ENCODE data around the gene APOA4.
A peak's percentile ranks its signal among the peaks of the same experiment; 100 is the strongest.

APOA4 gene

GRCh38 chr11:116849486-116849885, 26.4 kb upstream of the APOA4 start:
- H3K4me3 ChIP-seq (ENCODE audit: extremely low read depth, insufficient read depth, low read length, poor library complexity, severe bottlenecking), result no peak overlapping the region
- peaks cover 72% of the 10 kb centered on the region for H3K36me3 ChIP-seq (ENCODE audit: control insufficient read depth, insufficient read depth, low read length)
- no peak overlapping the region for H3K27ac ChIP-seq (ENCODE audit: low read depth, low read length, severe bottlenecking)
- H3K9me3 ChIP-seq (ENCODE audit: control insufficient read depth, low read length), result no peaks in the 10 kb centered on the region
- WGBS, 2 experiments (ENCODE audit: insufficient coverage in 2 of 2), result 91 to 96% methylated on average over 5 to 6 of the region's 6 CpGs
- H3K4me1 ChIP-seq (ENCODE audit: control insufficient read depth, insufficient read depth, low read length, poor library complexity, severe bottlenecking), result peaks cover 13% of the 10 kb centered on the region

DNA sequence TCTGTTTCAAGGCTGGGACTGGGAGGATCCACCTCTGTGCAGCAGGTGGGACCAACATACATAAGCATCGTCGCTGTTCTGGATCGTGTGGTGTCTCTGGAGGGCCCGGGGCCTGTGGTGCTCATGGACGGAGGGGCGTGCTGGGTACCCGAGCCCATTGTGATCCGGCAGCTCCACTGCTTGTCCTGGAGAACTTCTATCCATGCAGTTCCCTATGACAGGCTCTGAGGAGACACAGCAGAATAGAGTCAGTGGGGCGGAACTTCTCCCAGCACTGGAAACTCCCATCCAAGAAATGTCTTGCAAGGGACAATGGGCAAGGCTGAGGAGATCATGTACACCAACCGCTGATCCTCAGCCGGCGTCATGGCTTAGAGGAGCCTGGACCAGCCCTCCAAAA, 26.0 kb upstream of the APOA4 start:
- 96 to 98% methylated on average over 11 to 12 of the region's 12 CpGs for WGBS, 2 experiments (ENCODE audit: insufficient coverage in 2 of 2)
- Histone ChIP-seq H3K27ac (ENCODE audit: low read depth, low read length, severe bottlenecking) (no peak overlapping the region), H3K4me3 (ENCODE audit: extremely low read depth, insufficient read depth, low read length, poor library complexity, severe bottlenecking) (no peak overlapping the region), H3K4me1 (ENCODE audit: control insufficient read depth, insufficient read depth, low read length, poor library complexity, severe bottlenecking) (peaks cover 13% of the 10 kb centered on the region), H3K36me3 (ENCODE audit: control insufficient read depth, insufficient read depth, low read length) (peaks cover 70% of the 10 kb centered on the region), H3K9me3 (ENCODE audit: control insufficient read depth, low read length) (no peaks in the 10 kb centered on the region)

DNA sequence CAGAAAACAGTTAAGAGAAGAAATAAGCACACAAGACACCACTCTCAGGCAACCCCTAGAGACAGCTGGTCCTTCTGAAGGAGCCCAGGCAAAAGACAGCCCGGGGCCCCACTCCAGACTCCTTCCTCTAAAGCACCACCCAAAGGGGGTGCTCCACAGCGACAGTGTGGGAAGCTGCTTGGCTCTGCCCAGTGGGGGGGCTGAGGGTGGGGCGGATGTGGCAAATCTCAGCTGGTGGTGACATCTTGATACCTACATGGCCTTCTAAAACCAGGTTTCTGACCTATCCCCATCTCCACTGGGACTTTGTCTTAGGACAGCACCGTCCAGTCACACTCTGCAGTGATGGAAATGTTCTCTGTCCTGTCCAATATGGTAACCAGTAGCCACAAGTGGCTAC, 24.5 kb upstream of the APOA4 start:
- Histone ChIP-seq H3K4me1 (ENCODE audit: control insufficient read depth, insufficient read depth, low read length, poor library complexity, severe bottlenecking) (peaks cover 11% of the 10 kb centered on the region), H3K36me3 (ENCODE audit: control insufficient read depth, insufficient read depth, low read length) (peaks cover 72% of the 10 kb centered on the region), H3K4me3 (ENCODE audit: extremely low read depth, insufficient read depth, low read length, poor library complexity, severe bottlenecking) (no peak overlapping the region), H3K9me3 (ENCODE audit: control insufficient read depth, low read length) (no peaks in the 10 kb centered on the region), H3K27ac (ENCODE audit: low read depth, low read length, severe bottlenecking) (no peak overlapping the region)
- 87 to 97% methylated on average over 3 of the region's 4 CpGs for WGBS, 2 experiments (ENCODE audit: insufficient coverage in 2 of 2)

- WGBS, 2 experiments (ENCODE audit: insufficient coverage in 2 of 2), result 89 to 94% methylated on average over 3 of the region's 4 CpGs
- no peak overlapping the region for H3K4me3 ChIP-seq (ENCODE audit: extremely low read depth, insufficient read depth, low read length, poor library complexity, severe bottlenecking)
- H3K36me3 ChIP-seq (ENCODE audit: control insufficient read depth, insufficient read depth, low read length), result peaks cover 54% of the 10 kb centered on the region
- no peak overlapping the region for H3K27ac ChIP-seq (ENCODE audit: low read depth, low read length, severe bottlenecking)
- no peaks in the 10 kb centered on the region for H3K9me3 ChIP-seq (ENCODE audit: control insufficient read depth, low read length)
- peaks cover 5% of the 10 kb centered on the region for H3K4me1 ChIP-seq (ENCODE audit: control insufficient read depth, insufficient read depth, low read length, poor library complexity, severe bottlenecking)
Measured at GRCh38 chr11:116844722-116845121, 21.6 kb upstream of the APOA4 start.

DNA sequence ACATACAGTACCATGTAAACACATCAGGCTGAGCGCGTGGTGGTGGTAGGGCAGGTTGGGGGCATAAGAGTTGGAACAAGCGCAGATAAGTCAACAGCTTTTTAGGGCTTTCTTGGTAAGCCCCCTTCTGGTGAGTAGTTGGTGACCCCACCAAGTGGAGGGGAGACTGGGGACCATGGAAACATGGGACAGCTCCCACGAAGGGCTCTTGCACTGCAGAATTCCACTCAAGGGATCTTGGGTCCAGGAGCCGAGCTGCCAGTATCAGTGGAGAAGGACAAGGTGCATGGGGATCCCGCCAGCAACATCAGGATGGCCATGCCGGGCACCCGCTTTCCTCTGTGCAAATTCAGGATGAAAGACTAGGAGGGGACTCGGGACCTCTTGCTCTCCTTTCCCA, 20.6 kb upstream of the APOA4 start:
- H3K9me3 ChIP-seq (ENCODE audit: control insufficient read depth, low read length), result no peaks in the 10 kb centered on the region
- H3K27ac ChIP-seq (ENCODE audit: low read depth, low read length, severe bottlenecking), result no peak overlapping the region
- peaks cover 44% of the 10 kb centered on the region for H3K36me3 ChIP-seq (ENCODE audit: control insufficient read depth, insufficient read depth, low read length)
- no peak overlapping the region for H3K4me3 ChIP-seq (ENCODE audit: extremely low read depth, insufficient read depth, low read length, poor library complexity, severe bottlenecking)
- 94 to 98% methylated on average over 5 to 7 of the region's 9 CpGs for WGBS, 2 experiments (ENCODE audit: insufficient coverage in 2 of 2)
- H3K4me1 ChIP-seq (ENCODE audit: control insufficient read depth, insufficient read depth, low read length, poor library complexity, severe bottlenecking), result peaks cover 5% of the 10 kb centered on the region

GRCh38 chr11:116842909-116843308, 19.8 kb upstream of the APOA4 start:
- H3K36me3 ChIP-seq (ENCODE audit: control insufficient read depth, insufficient read depth, low read length), result peaks cover 38% of the 10 kb centered on the region

DNA sequence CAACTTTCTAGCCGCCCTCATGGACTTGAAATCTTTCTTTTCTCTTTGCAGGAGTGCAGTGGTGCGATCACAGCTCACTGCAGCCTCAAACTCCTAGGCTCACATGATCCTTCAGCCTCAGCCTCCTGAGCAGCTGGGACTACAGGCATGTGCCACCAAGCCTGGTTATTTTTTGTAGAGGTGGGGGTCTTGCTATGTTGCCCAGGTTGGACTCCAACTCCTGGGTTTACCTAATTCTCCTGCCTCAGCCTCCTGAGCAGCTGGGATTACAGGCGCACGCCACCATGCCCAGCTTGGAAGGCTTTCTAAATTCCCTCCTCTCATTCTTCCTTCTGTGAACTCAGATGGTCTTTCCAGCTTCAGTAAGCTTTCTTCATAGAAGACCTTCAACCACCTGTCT, 19.0 kb upstream of the APOA4 start:
- WGBS, 2 experiments (ENCODE audit: insufficient coverage in 2 of 2), result 98 to 100% methylated on average over 3 to 4 of the region's 4 CpGs
- H3K36me3 ChIP-seq (ENCODE audit: control insufficient read depth, insufficient read depth, low read length), result peaks cover 35% of the 10 kb centered on the region
- H3K4me3 ChIP-seq (ENCODE audit: extremely low read depth, insufficient read depth, low read length, poor library complexity, severe bottlenecking), result no peak overlapping the region
- no peaks in the 10 kb centered on the region for H3K9me3 ChIP-seq (ENCODE audit: control insufficient read depth, low read length)
- no peak overlapping the region for H3K27ac ChIP-seq (ENCODE audit: low read depth, low read length, severe bottlenecking)
- peaks cover 19% of the 10 kb centered on the region for H3K4me1 ChIP-seq (ENCODE audit: control insufficient read depth, insufficient read depth, low read length, poor library complexity, severe bottlenecking)

More at GRCh38 chr11:116842909-116843308, 19.8 kb upstream of the APOA4 start:
- Histone ChIP-seq H3K4me1 (ENCODE audit: control insufficient read depth, insufficient read depth, low read length, poor library complexity, severe bottlenecking) (peaks cover 12% of the 10 kb centered on the region), H3K4me3 (ENCODE audit: extremely low read depth, insufficient read depth, low read length, poor library complexity, severe bottlenecking) (no peak overlapping the region), H3K27ac (ENCODE audit: low read depth, low read length, severe bottlenecking) (no peak overlapping the region), H3K9me3 (ENCODE audit: control insufficient read depth, low read length) (no peaks in the 10 kb centered on the region)
- 84 to 88% methylated on average over 4 of the region's 4 CpGs for whole genome bisulfite sequencing, 2 experiments (ENCODE audit: insufficient coverage in 2 of 2)

DNA sequence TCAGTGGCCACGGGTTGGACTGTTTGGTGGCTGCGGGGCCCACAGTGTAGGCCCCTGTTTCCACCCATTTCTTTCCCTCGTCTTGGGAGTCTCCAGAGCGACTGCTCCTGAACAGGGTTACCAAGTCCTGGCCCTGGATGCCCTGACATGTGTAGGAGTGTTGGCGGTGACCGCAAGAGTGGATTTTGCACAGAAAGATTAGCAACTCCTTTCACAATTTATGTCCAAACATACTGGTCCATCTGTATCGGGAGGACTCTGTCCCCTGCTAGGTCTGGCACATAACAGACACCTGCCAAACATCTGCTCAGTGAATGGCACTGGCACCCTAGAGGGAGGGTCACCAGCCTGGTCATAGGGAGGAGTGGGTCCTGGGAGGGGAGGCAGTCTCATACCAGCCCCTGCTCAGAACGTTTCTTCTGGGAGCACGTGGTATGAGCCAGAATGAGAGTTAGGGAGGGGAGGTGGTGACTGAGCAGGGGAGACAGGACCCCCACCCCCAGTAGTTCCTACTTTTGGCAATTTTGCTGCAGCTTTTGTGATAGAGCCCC, 17.7 kb upstream of the APOA4 start:
- H3K27ac ChIP-seq (ENCODE audit: low read depth, low read length, severe bottlenecking), result no peak overlapping the region
- H3K9me3 ChIP-seq (ENCODE audit: control insufficient read depth, low read length), result no peaks in the 10 kb centered on the region
- peaks cover 28% of the 10 kb centered on the region for H3K4me1 ChIP-seq (ENCODE audit: control insufficient read depth, insufficient read depth, low read length, poor library complexity, severe bottlenecking)
- H3K36me3 ChIP-seq (ENCODE audit: control insufficient read depth, insufficient read depth, low read length), result peaks cover 22% of the 10 kb centered on the region
- H3K4me3 ChIP-seq (ENCODE audit: extremely low read depth, insufficient read depth, low read length, poor library complexity, severe bottlenecking), result no peak overlapping the region
- WGBS, 2 experiments (ENCODE audit: insufficient coverage in 2 of 2), result 79 to 87% methylated on average over 5 to 7 of the region's 9 CpGs

DNA sequence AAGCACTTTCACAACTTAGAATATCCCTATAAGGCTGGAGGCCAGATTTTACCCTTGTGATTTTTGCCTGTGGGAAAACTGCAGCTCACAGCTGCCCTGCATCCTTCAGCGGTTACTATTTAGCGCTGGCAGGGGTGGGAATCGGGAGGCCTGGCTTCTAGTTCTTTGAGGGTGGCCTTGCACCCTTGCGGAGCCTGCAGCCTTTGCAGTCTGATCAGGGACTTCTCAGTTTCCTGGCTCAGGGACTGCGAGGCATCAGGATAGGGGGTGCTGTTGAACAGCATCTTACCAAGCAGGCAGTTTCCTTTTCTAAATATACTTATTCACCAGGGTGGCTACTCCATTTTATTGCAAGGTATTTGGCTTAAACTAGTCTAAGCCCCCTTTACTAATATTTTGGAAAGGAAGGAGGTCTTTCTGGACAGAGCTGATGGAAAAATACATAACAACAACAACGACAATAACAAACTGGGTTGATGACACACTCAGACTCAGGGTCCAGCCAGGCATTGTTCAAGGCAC, 17.2 kb upstream of the APOA4 start:
- Histone ChIP-seq H3K27ac (ENCODE audit: low read depth, low read length, severe bottlenecking) (no peak overlapping the region), H3K4me1 (ENCODE audit: control insufficient read depth, insufficient read depth, low read length, poor library complexity, severe bottlenecking) (peaks cover 28% of the 10 kb centered on the region), H3K4me3 (ENCODE audit: extremely low read depth, insufficient read depth, low read length, poor library complexity, severe bottlenecking) (no peak overlapping the region), H3K9me3 (ENCODE audit: control insufficient read depth, low read length) (no peaks in the 10 kb centered on the region), H3K36me3 (ENCODE audit: control insufficient read depth, insufficient read depth, low read length) (peaks cover 17% of the 10 kb centered on the region)
- 76 to 84% methylated on average over 5 of the region's 6 CpGs for WGBS, 2 experiments (ENCODE audit: insufficient coverage in 2 of 2)

GRCh38 chr11:116838321-116839084, 15.4 kb upstream of the APOA4 start:
- H3K36me3 ChIP-seq (ENCODE audit: control insufficient read depth, insufficient read depth, low read length), result peaks cover 3% of the 10 kb centered on the region
- H3K27ac ChIP-seq (ENCODE audit: low read depth, low read length, severe bottlenecking), result peak overlapping the region; percentile 64
- H3K4me1 ChIP-seq (ENCODE audit: control insufficient read depth, insufficient read depth, low read length, poor library complexity, severe bottlenecking), result peaks cover 28% of the 10 kb centered on the region
- H3K9me3 ChIP-seq (ENCODE audit: control insufficient read depth, low read length), result no peaks in the 10 kb centered on the region
- no peak overlapping the region for H3K4me3 ChIP-seq (ENCODE audit: extremely low read depth, insufficient read depth, low read length, poor library complexity, severe bottlenecking)
- WGBS, 2 experiments (ENCODE audit: insufficient coverage in 2 of 2), result 90 to 91% methylated on average over 2 to 5 of the region's 6 CpGs
